Right forelimb (tissue), 1 donor: ENCODE results near the gene ZNF341.
A peak's percentile ranks its signal among the peaks of the same experiment; 100 is the strongest.
"Not testable (repeated sequence)": the region's sequence is repeated elsewhere in the genome, so short reads cannot be mapped to it uniquely, and the experiment has no call there.

Experiments
- DNase-seq: peaks from one replicate; pipeline ENCODE4 v3.0.0-alpha.2; 2018

Gene ZNF341

GRCh38 chr20:33731693-33732165, at the start of gene ZNF341:
Gene ZNF341 (plus strand): TSS chr20:33731996. CDS start chr20:33732022, 26 bp downstream.
- DNase-seq: no peak

GRCh38 chr20:33684533-33685327, 47.1 kb upstream of the ZNF341 start:
- no peak for DNase-seq

- peak; percentile 65 for DNase-seq
Measured at GRCh38 chr20:33685328-33686099, 46.3 kb upstream of the ZNF341 start.

GRCh38 chr20:33686100-33686983, 45.5 kb upstream of the ZNF341 start, which contains the start of gene E2F1:
Gene E2F1 (minus strand): TSS chr20:33686385. CDS start chr20:33686264, 121 bp downstream.
- DNase-seq: peak; percentile 96

DNA sequence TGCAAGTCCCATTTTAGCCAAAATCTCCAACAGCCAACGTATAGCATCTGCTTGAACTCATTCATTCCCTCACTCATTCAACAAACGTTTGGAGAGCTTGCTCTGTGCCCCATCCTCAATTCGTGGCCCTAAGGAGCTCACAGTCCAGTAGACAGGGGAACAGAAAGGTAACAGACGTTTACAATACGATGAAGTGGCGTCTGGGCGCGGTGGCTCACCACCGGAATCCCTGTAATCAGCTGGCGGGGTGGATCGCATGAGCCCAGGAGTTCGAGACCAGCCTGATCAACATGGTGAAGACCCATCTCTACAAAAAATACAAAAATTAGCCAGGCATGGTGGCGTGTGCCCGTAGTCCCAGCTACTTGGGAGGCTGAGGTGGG, 44.8 kb upstream of the ZNF341 start:
- no peak for DNase-seq

- DNase-seq: no peak
Measured at GRCh38 chr20:33687370-33687915, 44.4 kb upstream of the ZNF341 start.

- DNase-seq: no peak
Measured at GRCh38 chr20:33687993-33688937, 43.5 kb upstream of the ZNF341 start.

DNA sequence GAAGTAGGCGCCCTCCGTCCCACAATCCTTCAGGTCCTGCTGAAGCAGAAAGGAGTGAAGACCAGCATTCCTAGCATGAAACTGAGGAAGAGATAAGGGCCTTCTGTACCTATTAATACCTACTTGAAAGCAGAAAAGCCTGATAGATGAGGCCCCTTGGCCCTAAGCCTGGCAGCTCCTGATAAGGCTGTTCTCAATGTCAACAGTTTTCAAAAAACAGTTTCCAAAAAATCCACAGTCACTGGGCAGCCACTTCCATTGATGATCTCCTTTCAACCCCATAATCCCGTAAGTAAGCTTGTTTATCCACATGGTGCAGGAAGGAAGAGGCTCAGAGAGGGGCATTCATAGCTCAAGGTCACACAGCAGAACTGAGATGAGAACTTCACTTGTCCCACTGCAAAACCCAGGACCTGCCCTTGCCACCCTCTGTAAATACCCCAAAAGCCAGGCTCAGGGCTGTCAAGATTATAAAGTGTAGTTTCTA, 42.8 kb upstream of the ZNF341 start:
- no peak for DNase-seq

DNA sequence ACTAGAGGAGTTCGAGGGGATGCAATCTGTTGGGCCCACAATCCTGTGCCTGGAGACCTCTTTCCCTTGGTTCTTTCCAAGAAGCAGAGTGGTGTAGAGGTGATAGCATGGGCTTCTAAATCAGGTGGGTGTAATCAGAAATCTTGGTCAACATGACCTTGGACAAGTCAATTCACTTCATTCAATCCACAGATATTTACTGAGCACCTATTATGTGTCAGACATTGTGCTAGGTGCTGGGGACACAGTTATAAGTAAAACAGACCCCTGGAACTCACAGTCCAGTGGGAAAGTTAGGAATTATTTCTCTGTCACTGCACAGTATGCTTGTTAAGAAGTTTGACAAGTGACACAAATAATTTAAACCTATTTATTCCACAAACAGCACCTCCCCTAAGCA, 42.3 kb upstream of the ZNF341 start:
- no peak for DNase-seq

GRCh38 chr20:33689973-33690372, 41.8 kb upstream of the ZNF341 start:
- DNase-seq: no peak

GRCh38 chr20:33693289-33693688, 38.5 kb upstream of the ZNF341 start:
- DNase-seq: no peak

- DNase-seq: peak; percentile 78
Measured at GRCh38 chr20:33693741-33694638, 37.8 kb upstream of the ZNF341 start.

GRCh38 chr20:33694639-33695012, 37.2 kb upstream of the ZNF341 start:
- no peak for DNase-seq

DNA sequence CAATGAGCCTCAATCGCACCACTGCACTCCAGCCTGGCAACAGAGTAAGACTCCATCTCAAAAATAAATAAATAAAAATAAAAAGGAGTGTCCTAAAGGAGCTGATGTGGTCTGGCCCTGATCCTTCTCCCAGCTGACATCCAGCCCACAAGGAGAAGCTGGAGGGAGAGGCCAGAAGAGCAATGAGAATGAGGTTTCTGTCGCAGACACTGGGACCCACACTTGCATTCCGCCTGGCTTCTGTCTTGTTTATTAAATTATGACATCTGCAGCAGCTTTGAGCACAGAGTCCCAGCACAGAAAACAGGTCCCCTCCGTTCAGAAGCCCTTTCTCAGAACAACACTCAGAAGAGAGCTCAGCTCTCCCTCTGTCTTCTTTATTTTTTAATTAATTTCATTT, 35.3 kb upstream of the ZNF341 start:
- DNase-seq: no peak

GRCh38 chr20:33697129-33697528, 34.7 kb upstream of the ZNF341 start:
- DNase-seq: peak; percentile 62

DNA sequence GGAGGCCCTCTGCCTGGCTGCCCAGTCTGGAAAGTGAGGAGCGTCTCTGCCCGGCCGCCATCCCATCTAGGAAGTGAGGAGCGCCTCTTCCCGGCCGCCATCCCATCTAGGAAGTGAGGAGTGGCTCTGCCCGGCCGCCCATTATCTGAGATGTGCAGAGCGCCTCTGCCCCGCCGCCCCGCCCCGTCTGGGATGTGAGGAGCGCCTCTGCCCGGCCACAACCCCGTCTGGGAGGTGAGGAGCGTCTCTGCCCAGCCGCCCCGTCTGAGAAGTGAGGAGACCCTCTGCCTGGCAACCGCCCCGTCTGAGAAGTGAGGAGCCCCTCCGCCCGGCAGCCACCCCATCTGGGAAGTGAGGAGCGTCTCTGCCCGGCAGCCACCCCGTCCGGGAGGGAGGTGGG, 32.8 kb upstream of the ZNF341 start:
- DNase-seq: not testable (repeated sequence)

DNA sequence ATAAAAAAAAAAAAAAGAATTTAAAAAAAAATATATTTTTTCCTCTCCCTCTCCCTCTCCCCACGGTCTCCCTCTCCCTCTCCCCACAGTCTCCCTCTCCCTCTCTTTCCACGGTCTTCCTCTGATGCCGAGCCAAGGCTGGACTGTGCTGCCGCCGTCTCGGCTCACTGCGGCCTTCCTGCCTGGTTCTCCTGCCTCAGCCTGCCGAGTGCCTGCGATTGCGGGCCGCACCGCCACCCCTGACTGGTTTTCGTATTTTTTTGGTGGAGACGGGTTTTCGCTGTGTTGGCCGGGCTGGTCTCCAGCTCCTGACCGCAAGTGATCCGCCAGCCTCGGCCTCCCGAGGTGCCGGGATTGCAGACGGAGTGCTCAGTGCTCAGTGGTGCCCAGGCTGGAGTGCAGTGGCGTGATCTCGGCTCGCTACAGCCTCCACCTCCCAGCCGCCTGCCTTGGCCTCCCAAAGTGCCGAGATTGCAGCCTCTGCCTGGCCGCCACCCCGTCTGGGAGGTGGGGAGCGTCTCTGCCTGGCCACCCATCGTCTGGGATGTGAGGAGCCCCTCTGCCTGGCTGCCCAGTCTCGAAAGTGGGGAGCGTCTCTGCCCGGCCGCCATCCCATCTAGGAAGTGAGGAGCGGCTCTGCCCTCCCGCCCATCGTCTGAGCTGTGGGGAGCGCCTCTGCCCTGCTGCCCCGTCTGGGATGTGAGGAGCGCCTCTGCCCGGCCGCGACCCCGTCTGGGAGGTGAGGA, 30.9 kb upstream of the ZNF341 start:
- DNase-seq: not testable (repeated sequence)

DNA sequence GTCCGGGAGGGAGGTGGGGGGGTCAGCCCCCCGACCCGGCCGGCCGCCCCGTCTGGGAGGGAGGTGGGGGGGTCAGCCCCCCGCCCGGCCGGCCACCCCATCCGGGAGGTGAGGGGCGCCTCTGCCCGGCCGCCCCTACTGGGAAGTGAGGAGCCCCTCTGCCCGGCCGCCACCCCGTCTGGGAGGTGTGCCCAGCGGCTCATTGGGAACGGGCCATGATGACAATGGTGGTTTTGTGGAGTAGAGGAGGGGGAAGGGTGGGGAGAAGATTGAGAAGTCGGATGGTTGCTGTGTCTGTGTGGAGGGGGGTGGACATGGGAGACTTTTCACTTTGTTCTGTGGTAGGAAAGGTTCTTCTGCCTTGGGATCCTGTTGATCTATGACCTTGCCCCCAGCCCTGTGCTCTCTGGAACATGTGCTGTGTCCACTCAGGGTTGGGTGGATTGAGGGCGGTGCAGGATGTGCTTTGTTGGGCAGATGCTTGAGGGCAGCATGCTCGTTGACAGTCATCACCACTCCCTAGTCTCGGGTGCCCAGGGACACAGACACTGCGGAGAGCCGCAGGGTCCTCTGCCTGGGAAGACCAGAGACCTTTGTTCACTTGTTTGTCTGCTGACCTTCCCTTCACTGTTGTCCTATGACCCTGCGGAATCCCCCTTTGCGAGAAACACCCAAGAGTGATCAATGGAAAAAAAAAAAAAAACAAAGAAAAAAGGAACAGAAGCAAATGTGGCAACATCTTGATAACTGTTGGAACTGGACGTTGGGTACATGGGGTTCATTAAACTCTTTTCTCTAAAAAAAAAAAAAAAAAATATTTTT, 30.0 kb upstream of the ZNF341 start:
- no peak for DNase-seq
